ENCODE data around the gene MED12L. TPM values are rescaled to one million over a fixed set of nuclear protein-coding genes. Genes with fewer than 3 reads are reported as not detected.

MED12L gene
- total RNA-seq, 1 donor = 2.2 TPM

DNA sequence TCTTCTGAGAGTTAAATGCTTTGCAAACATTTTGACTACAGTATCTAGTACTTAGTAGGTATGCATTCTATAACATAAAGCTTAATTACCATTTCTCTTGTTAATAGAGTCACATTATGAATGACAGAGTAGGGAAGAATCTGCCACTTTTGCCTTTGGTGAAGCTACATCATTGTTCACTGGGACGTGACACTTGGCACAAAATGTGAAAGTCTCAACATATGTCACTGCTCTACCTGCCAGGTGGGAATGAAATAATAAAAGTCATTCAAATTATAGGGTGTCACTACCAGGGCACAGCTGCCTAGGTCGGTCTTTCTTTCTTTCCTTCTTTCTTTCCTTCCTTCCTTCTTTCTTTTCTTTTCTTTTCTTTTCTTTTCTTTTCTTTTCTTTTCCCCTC, 213.5 kb downstream of the MED12L start:
- Histone ChIP-seq H3K4me1 (ENCODE audit: insufficient read depth, low read length) (peaks cover 10% of the 10 kb centered on the region), H3K9me3 (ENCODE audit: low read depth, low read length) (no peaks in the 10 kb centered on the region), H3K36me3 (ENCODE audit: insufficient read depth, low read length) (no peaks in the 10 kb centered on the region), H3K4me3 (ENCODE audit: insufficient read depth, low read length) (no peak overlapping the region), H3K79me2 (ENCODE audit: insufficient read depth, low read length) (no peaks in the 10 kb centered on the region), H4K20me1 (ENCODE audit: insufficient read depth, low read length) (no peaks in the 10 kb centered on the region), H2AFZ (ENCODE audit: low read length) (no peak overlapping the region), H3K27ac (ENCODE audit: low read depth, low read length) (no peak overlapping the region), H3K27me3 (ENCODE audit: insufficient read depth, low read length) (peaks cover 6% of the 10 kb centered on the region), H3K4me2 (ENCODE audit: insufficient read depth, low read length) (no peak overlapping the region)
- no peak for DNase-seq (ENCODE audit: insufficient read length, low spot score, missing footprints)
- TF ChIP-seq, protein P1, sequence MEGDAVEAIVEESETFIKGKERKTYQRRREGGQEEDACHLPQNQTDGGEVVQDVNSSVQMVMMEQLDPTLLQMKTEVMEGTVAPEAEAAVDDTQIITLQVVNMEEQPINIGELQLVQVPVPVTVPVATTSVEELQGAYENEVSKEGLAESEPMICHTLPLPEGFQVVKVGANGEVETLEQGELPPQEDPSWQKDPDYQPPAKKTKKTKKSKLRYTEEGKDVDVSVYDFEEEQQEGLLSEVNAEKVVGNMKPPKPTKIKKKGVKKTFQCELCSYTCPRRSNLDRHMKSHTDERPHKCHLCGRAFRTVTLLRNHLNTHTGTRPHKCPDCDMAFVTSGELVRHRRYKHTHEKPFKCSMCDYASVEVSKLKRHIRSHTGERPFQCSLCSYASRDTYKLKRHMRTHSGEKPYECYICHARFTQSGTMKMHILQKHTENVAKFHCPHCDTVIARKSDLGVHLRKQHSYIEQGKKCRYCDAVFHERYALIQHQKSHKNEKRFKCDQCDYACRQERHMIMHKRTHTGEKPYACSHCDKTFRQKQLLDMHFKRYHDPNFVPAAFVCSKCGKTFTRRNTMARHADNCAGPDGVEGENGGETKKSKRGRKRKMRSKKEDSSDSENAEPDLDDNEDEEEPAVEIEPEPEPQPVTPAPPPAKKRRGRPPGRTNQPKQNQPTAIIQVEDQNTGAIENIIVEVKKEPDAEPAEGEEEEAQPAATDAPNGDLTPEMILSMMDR (IDR thresholded peaks at IDR 0.05; ENCODE audit: extremely low read depth, low read depth, low read length) = no peak

DNA sequence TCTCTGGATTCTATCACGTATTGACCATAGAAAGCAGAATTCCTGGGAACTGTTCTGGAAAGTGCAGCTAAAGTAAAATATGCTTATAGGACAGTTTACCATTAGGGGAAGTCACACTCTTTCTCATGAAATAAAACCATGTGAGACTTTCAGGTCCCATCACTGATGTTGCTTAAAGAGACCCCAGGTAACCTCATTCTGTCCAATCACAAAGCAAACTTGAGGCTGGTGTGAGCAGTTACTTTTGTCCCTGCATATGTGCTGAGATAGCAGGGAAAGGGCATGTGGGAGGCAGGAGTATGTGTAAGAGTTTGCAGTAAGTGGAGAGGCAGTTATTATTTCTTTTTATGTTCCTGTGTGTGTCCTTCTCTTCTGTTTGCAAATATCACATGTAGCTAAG, 215.1 kb downstream of the MED12L start:
- Histone ChIP-seq H3K79me2 (ENCODE audit: insufficient read depth, low read length) (no peaks in the 10 kb centered on the region), H3K36me3 (ENCODE audit: insufficient read depth, low read length) (no peaks in the 10 kb centered on the region), H3K4me1 (ENCODE audit: insufficient read depth, low read length) (peaks cover 21% of the 10 kb centered on the region), H2AFZ (ENCODE audit: low read length) (no peak overlapping the region), H3K27ac (ENCODE audit: low read depth, low read length) (no peak overlapping the region), H3K4me2 (ENCODE audit: insufficient read depth, low read length) (no peak overlapping the region), H3K27me3 (ENCODE audit: insufficient read depth, low read length) (peaks cover 6% of the 10 kb centered on the region), H3K4me3 (ENCODE audit: insufficient read depth, low read length) (no peak overlapping the region), H4K20me1 (ENCODE audit: insufficient read depth, low read length) (no peaks in the 10 kb centered on the region), H3K9me3 (ENCODE audit: low read depth, low read length) (no peaks in the 10 kb centered on the region)
- DNase-seq (ENCODE audit: insufficient read length, low spot score, missing footprints) = no peak
- TF ChIP-seq, protein P1 (IDR thresholded peaks at IDR 0.05; ENCODE audit: extremely low read depth, low read depth, low read length) = no peak

DNA sequence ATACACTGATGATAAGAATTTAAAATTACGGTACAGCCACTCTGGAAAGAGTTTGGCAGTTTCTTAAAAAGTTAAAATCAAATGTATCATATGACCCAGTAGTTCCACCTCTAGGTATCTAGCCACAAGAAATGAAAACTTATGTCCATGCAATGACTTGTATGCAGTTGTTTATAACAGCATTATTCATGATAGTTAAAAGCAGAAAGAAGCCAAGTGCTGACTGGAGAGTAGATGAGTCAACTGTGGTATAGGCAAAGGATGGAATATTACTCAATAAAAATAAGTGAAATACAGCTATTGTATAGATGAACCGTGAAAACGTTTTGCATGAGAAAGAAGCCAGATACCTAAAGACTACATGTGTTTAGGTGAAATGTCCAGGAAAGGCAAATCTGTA, 216.3 kb downstream of the MED12L start:
- no peak overlapping the region for H3K4me3 ChIP-seq (ENCODE audit: insufficient read depth, low read length)
- H3K9me3 ChIP-seq (ENCODE audit: low read depth, low read length) = no peaks in the 10 kb centered on the region
- H2AFZ ChIP-seq (ENCODE audit: low read length) = no peak overlapping the region
- no peaks in the 10 kb centered on the region for H3K79me2 ChIP-seq (ENCODE audit: insufficient read depth, low read length)
- peaks cover 31% of the 10 kb centered on the region for H3K4me1 ChIP-seq (ENCODE audit: insufficient read depth, low read length)
- H3K36me3 ChIP-seq (ENCODE audit: insufficient read depth, low read length) = no peaks in the 10 kb centered on the region
- DNase-seq (ENCODE audit: insufficient read length, low spot score, missing footprints) = no peak
- TF ChIP-seq, protein P1 (IDR thresholded peaks at IDR 0.05; ENCODE audit: extremely low read depth, low read depth, low read length) = no peak
- H3K27me3 ChIP-seq (ENCODE audit: insufficient read depth, low read length) = peaks cover 6% of the 10 kb centered on the region
- H3K27ac ChIP-seq (ENCODE audit: low read depth, low read length) = no peak overlapping the region
- no peak overlapping the region for H3K4me2 ChIP-seq (ENCODE audit: insufficient read depth, low read length)
- no peaks in the 10 kb centered on the region for H4K20me1 ChIP-seq (ENCODE audit: insufficient read depth, low read length)

DNA sequence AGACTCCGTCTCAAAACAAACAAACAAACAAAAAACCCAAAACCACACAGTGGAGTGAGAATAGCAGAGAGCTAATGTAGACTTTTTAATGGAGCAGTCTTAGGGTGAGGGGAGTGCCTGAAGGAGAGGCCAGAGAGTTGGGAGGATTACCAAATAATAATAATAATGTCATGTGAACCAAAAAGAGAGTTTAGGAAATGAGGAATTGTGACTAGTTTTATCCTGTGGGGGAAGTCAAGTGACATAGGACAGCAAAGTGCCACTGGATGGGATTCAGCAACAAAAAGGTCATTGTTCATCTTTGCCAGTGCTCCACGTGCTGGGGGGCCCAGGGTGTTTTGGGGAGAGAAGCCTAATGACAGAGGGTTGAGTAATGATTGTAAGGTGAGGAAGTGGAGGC, 218.3 kb downstream of the MED12L start:
- no peaks in the 10 kb centered on the region for H4K20me1 ChIP-seq (ENCODE audit: insufficient read depth, low read length)
- H3K4me3 ChIP-seq (ENCODE audit: insufficient read depth, low read length) = no peak overlapping the region
- no peaks in the 10 kb centered on the region for H3K36me3 ChIP-seq (ENCODE audit: insufficient read depth, low read length)
- no peaks in the 10 kb centered on the region for H3K9me3 ChIP-seq (ENCODE audit: low read depth, low read length)
- no peak overlapping the region for H2AFZ ChIP-seq (ENCODE audit: low read length)
- H3K4me1 ChIP-seq (ENCODE audit: insufficient read depth, low read length) = peaks cover 40% of the 10 kb centered on the region
- H3K27ac ChIP-seq (ENCODE audit: low read depth, low read length) = no peak overlapping the region
- TF ChIP-seq, protein P1 (IDR thresholded peaks at IDR 0.05; ENCODE audit: extremely low read depth, low read depth, low read length) = no peak
- no peak for DNase-seq (ENCODE audit: insufficient read length, low spot score, missing footprints)
- no peak overlapping the region for H3K4me2 ChIP-seq (ENCODE audit: insufficient read depth, low read length)
- H3K79me2 ChIP-seq (ENCODE audit: insufficient read depth, low read length) = no peaks in the 10 kb centered on the region
- H3K27me3 ChIP-seq (ENCODE audit: insufficient read depth, low read length) = peaks cover 6% of the 10 kb centered on the region
